Smooth muscle cell (in vitro differentiated cells): ENCODE results near the gene SLC35C1. TPM values are rescaled to one million over a fixed set of nuclear protein-coding genes. Genes with fewer than 3 reads are reported as not detected.

ENCODE experiments used
- DNase-seq: peaks from one replicate; lab custom pipeline; 2025; ENCODE audit not compliant: unreplicated experiment; lab: John Stamatoyannopoulos, UW
- H2AFZ ChIP-seq: fragments of 200-600 bp; sonication (generic); 2 replicates; pipeline ENCODE4 v1.6.0; 2016; ENCODE audit warnings: antibody characterized with exemption, low read depth, mild to moderate bottlenecking
- H3F3A ChIP-seq: fragments of 200-600 bp; sonication (generic); 2 replicates; pipeline ENCODE4 v1.6.0; 2017; ENCODE audit warnings: antibody characterized with exemption, low read depth
- H3K27ac ChIP-seq: fragments of 200-600 bp; sonication (generic); 2 replicates; pipeline ENCODE4 v1.5.1; 2016; ENCODE audit warnings: low read depth, mild to moderate bottlenecking
- H3K27me3 ChIP-seq: fragments of 200-600 bp; sonication (generic); 2 replicates; pipeline ENCODE4 v1.6.1; 2016; ENCODE audit warnings: low read depth, mild to moderate bottlenecking
- H3K36me3 ChIP-seq: fragments of 200-600 bp; sonication (generic); 2 replicates; pipeline ENCODE4 v1.5.1; 2016; ENCODE audit warnings: low read depth
- H3K4me1 ChIP-seq: fragments of 200-600 bp; sonication (generic); 2 replicates; pipeline ENCODE4 v1.5.1; 2016; ENCODE audit warnings: low read depth
- H3K4me2 ChIP-seq: fragments of 200-600 bp; sonication (generic); 2 replicates; pipeline ENCODE4 v1.6.0; 2016; ENCODE audit warnings: mild to moderate bottlenecking
- H3K4me3 ChIP-seq: fragments of 200-600 bp; sonication (generic); 2 replicates; pipeline ENCODE4 v1.5.1; 2016; ENCODE audit warnings: mild to moderate bottlenecking
- H3K79me2 ChIP-seq: fragments of 200-600 bp; sonication (generic); 2 replicates; pipeline ENCODE4 v1.6.0; 2016; ENCODE audit warnings: low read depth, mild to moderate bottlenecking
- H3K9ac ChIP-seq: fragments of 200-600 bp; sonication (generic); 2 replicates; pipeline ENCODE4 v1.6.0; 2016; ENCODE audit warnings: low read depth
- H3K9me3 ChIP-seq: fragments of 200-600 bp; sonication (generic); replicated peaks from 2 replicates; pipeline ENCODE4 v1.5.1; 2016; ENCODE audit warnings: low read depth
- H4K20me1 ChIP-seq: fragments of 200-600 bp; sonication (generic); 2 replicates; pipeline ENCODE4 v1.6.0; 2016; ENCODE audit warnings: low read depth
- WGBS: methylation state at CpG from one replicate; pipeline ENCODE4 v1.1.7; 2016; ENCODE audit warnings: low lambda C conversion rate; 5-methylcytosine and 5-hydroxymethylcytosine counted together
- polyA plus RNA-seq: library from polyadenylated mRNA; unstranded; fragments of >200 nt; fragmentation: Nextera tagmentation; extraction: Ambion mirVana; gene quantifications from 2 replicates; pipeline ENCODE4 v1.2.1, GENCODE V29; 2016
- total RNA-seq: library from RNA; depleted of rRNA; stranded (reverse); fragments of >200 nt; gene quantifications from 2 replicates; pipeline ENCODE4 v1.2.3, GENCODE V29; 2014
- TF ChIP-seq, protein P1 (sequence below): fragments of 200-600 bp; sonication (generic); IDR thresholded peaks from 2 replicates; pipeline ENCODE4 v1.5.1; 2017; ENCODE audit warnings: borderline replicate concordance, mild to moderate bottlenecking, antibody characterized with exemption; ENCODE audit not compliant: insufficient read depth, poor library complexity, severe bottlenecking

SLC35C1 gene
- total and polyA plus RNA-seq, 2 experiments from 2014 or later: 8.9 to 32.7 TPM

DNA sequence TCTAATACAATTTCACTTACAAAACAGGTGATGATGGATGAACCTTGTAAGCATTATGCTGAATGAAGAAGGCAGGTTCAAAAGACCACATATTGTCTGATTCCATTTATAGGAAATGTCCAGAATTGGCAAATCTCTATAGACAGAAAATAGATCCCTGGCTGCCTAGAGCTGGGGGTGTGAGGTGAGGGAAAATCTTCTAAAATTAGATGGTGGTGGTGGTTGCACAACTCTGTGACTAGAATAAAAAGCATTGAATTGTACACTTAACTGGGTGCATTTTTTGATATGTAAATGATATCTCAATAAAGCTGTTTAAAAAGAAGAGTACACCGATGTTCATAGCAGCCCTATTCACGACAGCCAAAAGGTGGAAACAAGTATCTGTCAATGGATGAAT, 25.6 kb downstream of the SLC35C1 start:
- no peak overlapping the region for H3K27ac ChIP-seq
- WGBS: 94% methylated on average over 2 of the region's 2 CpGs
- no peak for DNase-seq
- TF ChIP-seq, protein P1, sequence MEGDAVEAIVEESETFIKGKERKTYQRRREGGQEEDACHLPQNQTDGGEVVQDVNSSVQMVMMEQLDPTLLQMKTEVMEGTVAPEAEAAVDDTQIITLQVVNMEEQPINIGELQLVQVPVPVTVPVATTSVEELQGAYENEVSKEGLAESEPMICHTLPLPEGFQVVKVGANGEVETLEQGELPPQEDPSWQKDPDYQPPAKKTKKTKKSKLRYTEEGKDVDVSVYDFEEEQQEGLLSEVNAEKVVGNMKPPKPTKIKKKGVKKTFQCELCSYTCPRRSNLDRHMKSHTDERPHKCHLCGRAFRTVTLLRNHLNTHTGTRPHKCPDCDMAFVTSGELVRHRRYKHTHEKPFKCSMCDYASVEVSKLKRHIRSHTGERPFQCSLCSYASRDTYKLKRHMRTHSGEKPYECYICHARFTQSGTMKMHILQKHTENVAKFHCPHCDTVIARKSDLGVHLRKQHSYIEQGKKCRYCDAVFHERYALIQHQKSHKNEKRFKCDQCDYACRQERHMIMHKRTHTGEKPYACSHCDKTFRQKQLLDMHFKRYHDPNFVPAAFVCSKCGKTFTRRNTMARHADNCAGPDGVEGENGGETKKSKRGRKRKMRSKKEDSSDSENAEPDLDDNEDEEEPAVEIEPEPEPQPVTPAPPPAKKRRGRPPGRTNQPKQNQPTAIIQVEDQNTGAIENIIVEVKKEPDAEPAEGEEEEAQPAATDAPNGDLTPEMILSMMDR: no peak
- H2AFZ ChIP-seq: no peak overlapping the region
- no peaks in the 10 kb centered on the region for H3K79me2 ChIP-seq
- no peaks in the 10 kb centered on the region for H3K36me3 ChIP-seq
- H3F3A ChIP-seq: no peaks in the 10 kb centered on the region
- H3K9me3 ChIP-seq: no peaks in the 10 kb centered on the region
- no peak overlapping the region for H3K4me3 ChIP-seq
- H3K4me2 ChIP-seq: no peak overlapping the region
- H4K20me1 ChIP-seq: no peaks in the 10 kb centered on the region
- peaks cover 2% of the 10 kb centered on the region for H3K27me3 ChIP-seq
- H3K4me1 ChIP-seq: no peaks in the 10 kb centered on the region
- H3K9ac ChIP-seq: no peak overlapping the region

DNA sequence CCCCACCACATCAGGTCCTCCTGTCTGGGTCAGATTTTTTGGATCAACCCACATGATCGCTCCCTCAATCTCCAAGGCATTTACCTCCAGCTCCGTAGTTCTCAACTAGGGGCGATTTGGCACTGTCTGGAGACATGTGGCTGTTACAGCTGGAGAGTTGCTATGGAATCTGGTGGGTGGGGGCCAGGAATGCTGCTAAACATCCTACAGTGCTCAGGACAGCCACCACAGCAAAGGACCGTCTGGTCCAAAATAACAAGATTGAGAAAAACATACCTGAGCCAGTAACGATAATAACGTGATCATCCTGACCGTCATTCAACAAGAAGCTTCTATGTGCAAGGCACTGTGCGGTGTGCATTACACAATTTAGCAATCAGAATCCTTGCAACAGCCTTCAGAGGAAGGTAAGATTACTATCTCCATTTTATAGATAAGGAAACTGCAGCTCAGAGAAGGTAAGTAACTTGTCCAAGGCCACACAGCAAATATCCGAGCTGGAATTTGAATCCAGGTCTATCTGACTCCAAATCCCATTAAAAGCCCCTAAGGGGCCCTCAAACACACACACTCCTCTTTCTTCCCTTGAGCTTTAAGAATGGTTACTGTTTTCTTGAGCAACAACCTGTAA, 28.0 kb downstream of the SLC35C1 start:
- H3K9me3 ChIP-seq: no peaks in the 10 kb centered on the region
- 76% methylated on average over 9 of the region's 9 CpGs for WGBS
- TF ChIP-seq, protein P1: no peak

DNA sequence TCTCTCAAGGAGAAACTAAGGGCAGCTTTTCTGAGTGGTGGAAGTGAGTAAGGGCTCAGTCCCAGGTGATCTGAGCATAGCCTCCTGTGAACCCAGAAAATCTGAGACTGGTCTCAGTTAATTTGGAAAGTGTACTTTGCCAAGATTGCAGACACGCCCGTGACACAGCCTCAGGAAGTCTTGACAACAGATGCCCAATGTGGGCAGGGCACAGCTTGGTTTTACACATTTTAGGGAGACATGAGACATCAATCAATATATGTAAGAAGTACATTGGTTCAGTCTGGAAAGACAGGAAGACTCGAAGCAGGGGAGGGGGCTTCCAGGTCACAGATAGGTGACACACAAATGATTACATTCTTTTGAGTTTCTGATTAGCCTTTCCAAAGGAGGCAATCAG, 28.8 kb downstream of the SLC35C1 start:
- no peak overlapping the region for H2AFZ ChIP-seq
- no peak for DNase-seq
- no peaks in the 10 kb centered on the region for H3K36me3 ChIP-seq
- H3K79me2 ChIP-seq: no peaks in the 10 kb centered on the region
- H3K9me3 ChIP-seq: no peaks in the 10 kb centered on the region
- H3K27ac ChIP-seq: no peak overlapping the region
- no peak overlapping the region for H3K4me2 ChIP-seq
- WGBS: 84% methylated on average over 3 of the region's 3 CpGs
- TF ChIP-seq, protein P1: no peak
- H3K27me3 ChIP-seq: peaks cover 6% of the 10 kb centered on the region
- no peaks in the 10 kb centered on the region for H3F3A ChIP-seq
- H3K4me1 ChIP-seq: no peaks in the 10 kb centered on the region
- H3K4me3 ChIP-seq: no peak overlapping the region
- no peak overlapping the region for H3K9ac ChIP-seq
- no peaks in the 10 kb centered on the region for H4K20me1 ChIP-seq

More for the DNA sequence above, 28.0 kb downstream of the SLC35C1 start:
- Histone ChIP-seq H3K27me3 (peaks cover 6% of the 10 kb centered on the region), H3K4me1 (no peaks in the 10 kb centered on the region), H3K36me3 (no peaks in the 10 kb centered on the region), H3K27ac (no peak overlapping the region), H3K79me2 (no peaks in the 10 kb centered on the region), H3K4me2 (no peak overlapping the region), H3K9ac (no peak overlapping the region), H4K20me1 (no peaks in the 10 kb centered on the region), H3F3A (no peaks in the 10 kb centered on the region), H3K4me3 (no peak overlapping the region), H2AFZ (no peak overlapping the region)
- DNase-seq: no peak

DNA sequence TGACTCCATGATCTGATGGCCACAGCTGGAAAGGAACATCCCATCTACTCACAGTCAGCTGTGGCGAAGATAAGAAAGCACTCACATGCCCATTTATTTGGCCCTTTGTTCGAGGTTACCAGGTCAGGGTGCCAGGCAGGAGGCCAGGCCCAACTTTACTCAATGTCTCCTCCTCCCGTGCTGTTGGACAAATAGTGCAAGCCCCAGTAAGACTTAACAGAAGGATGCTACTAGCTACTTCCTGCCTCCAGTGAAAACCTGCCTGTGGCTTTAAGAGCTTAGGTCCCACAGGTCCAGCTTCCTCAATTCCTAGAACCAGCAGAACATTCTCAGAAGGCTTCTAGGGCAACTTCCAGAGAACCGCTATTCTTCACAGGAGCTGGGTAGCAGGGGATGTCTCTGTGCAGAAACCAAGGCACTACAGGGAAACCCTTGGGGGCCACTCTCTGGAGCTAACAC, 29.4 kb downstream of the SLC35C1 start:
- Histone ChIP-seq H3K27ac (no peak overlapping the region), H3K9ac (no peak overlapping the region), H3K36me3 (no peaks in the 10 kb centered on the region), H2AFZ (no peak overlapping the region), H3K27me3 (peaks cover 6% of the 10 kb centered on the region), H3K79me2 (no peaks in the 10 kb centered on the region), H4K20me1 (no peaks in the 10 kb centered on the region), H3K4me1 (no peaks in the 10 kb centered on the region), H3K9me3 (no peaks in the 10 kb centered on the region), H3K4me3 (no peak overlapping the region), H3K4me2 (no peak overlapping the region), H3F3A (no peaks in the 10 kb centered on the region)
- DNase-seq: no peak
- TF ChIP-seq, protein P1: no peak
- WGBS: 88% methylated on average over 4 of the region's 4 CpGs
